Panc1 (cell line): ENCODE data around the gene SSBP3. TPM values are rescaled to one million over a fixed set of nuclear protein-coding genes. Genes with fewer than 3 reads are reported as not detected.

Experiments used
- ATAC-seq: fragments of 200-7000 bp; cut with Tn5 transposase; 2 replicates; pipeline ENCODE4 v1.9.1; 2020; ENCODE audit warnings: mild to moderate bottlenecking, moderate library complexity
- BruUV-seq: library from RNA; stranded (reverse); fragments of 400-500 nt; replicated peaks from 2 replicates; lab custom pipeline; 2021; lab: Mats Ljungman, UMichigan
- CTCF ChIA-PET: fragments of 300-600 bp; sonication (Branson Sonifier 250); formaldehyde crosslinking; loops from one replicate; lab custom pipeline; 2022; ENCODE audit warnings: antibody characterized with exemption; lab: Charles Lee
- POLR2A ChIA-PET: fragments of 300-600 bp; sonication (Branson Sonifier 250); formaldehyde crosslinking; loops from one replicate; lab custom pipeline; 2022; ENCODE audit warnings: antibody characterized with exemption; lab: Charles Lee
- DNase-seq: peaks from one replicate; pipeline ENCODE4 v3.0.0-alpha.2; 2010; ENCODE audit warnings: low read depth, low spot score
- H3K27ac ChIP-seq: 2 replicates; pipeline ENCODE4 v1.5.1; 2011; ENCODE audit warnings: mild to moderate bottlenecking, low read length, inconsistent platforms
- H3K27me3 ChIP-seq: fragments of 200-500 bp; sonication (Bioruptor generic); 2 replicates; pipeline ENCODE4 v1.6.0; 2014; ENCODE audit warnings: low read length, inconsistent platforms; ENCODE audit not compliant: control insufficient read depth, insufficient read depth
- H3K36me3 ChIP-seq: fragments of 200-500 bp; sonication (Bioruptor generic); 2 replicates; pipeline ENCODE4 v1.5.1; 2014; ENCODE audit warnings: inconsistent platforms, mild to moderate bottlenecking, low read length, moderate library complexity; ENCODE audit not compliant: control insufficient read depth, insufficient read depth
- H3K4me1 ChIP-seq: 2 replicates; pipeline ENCODE4 v1.5.1; 2011; ENCODE audit warnings: inconsistent platforms, mild to moderate bottlenecking, low read length, moderate library complexity; ENCODE audit not compliant: control insufficient read depth, insufficient read depth
- H3K4me3 ChIP-seq, 2 experiments: 2 replicates each; pipeline ENCODE4 v1.5.1; 2011 to 2012; ENCODE audit warnings: low read depth in 2 of 2, low read length in 2 of 2, mild to moderate bottlenecking in 2 of 2, inconsistent platforms in 1 of 2, moderate library complexity in 1 of 2
- H3K9me3 ChIP-seq: fragments of 200-500 bp; sonication (Bioruptor generic); 2 replicates; pipeline ENCODE4 v1.5.1; 2014; ENCODE audit warnings: low read depth, mild to moderate bottlenecking, inconsistent platforms, low read length, moderate library complexity; ENCODE audit not compliant: control insufficient read depth, insufficient read depth
- CTCF ChIP-seq: fragments of 450-650 bp; IDR thresholded peaks from 2 replicates; pipeline ENCODE4 v1.5.1; 2017; ENCODE audit warnings: mild to moderate bottlenecking
- POLR2AphosphoS5 ChIP-seq: IDR thresholded peaks from 2 replicates; pipeline ENCODE4 v1.6.1; 2012; ENCODE audit warnings: mild to moderate bottlenecking, low read depth, low read length, moderate library complexity
- REST ChIP-seq, 2 experiments: IDR thresholded peaks; 2 replicates each; pipeline ENCODE4 v1.6.1; 2011 to 2012; ENCODE audit warnings: low read depth in 2 of 2, control low read depth in 1 of 2, low read length in 1 of 2, mild to moderate bottlenecking in 1 of 2, moderate library complexity in 1 of 2; ENCODE audit not compliant: insufficient read depth in 1 of 2
- SIN3A ChIP-seq: IDR thresholded peaks from 2 replicates; pipeline ENCODE4 v1.6.1; 2012; ENCODE audit warnings: low read depth, mild to moderate bottlenecking, low read length, moderate library complexity, borderline replicate concordance; ENCODE audit not compliant: insufficient read depth
- TCF7L2 ChIP-seq: IDR thresholded peaks from 2 replicates; pipeline ENCODE4 v1.6.1; 2011; ENCODE audit warnings: mild to moderate bottlenecking, low read depth, low read length, inconsistent platforms
- in situ Hi-C: cut with HindIII; loops from 2 replicates; pipeline ENCODE4 v1.10.0; 2016; ENCODE audit warnings: low sequenced_read_pairs, low pct_unique_long_range_greater_than_20kb
- intact Hi-C: fragments of 100-400 bp; cut with micrococcal nuclease; formaldehyde crosslinking; loops from one replicate; pipeline ENCODE4 v1.10.0; 2022; ENCODE audit not compliant: unreplicated experiment
- total RNA-seq: library from RNA; stranded (reverse); gene quantifications from one replicate; pipeline ENCODE4 v1.2.1, GENCODE V29; 2021; ENCODE audit not compliant: unreplicated experiment

SSBP3 gene
- total RNA-seq, 1 experiment from 2014 or later, result 22.5 TPM

- TF ChIP-seq TCF7L2 (no peak), SIN3A (no peak), POLR2AphosphoS5 (no peak), CTCF (no peak), REST (IDR thresholded peaks at IDR 0.05; ENCODE audit: insufficient read depth in 1 of 2, low read depth in 2 of 2, low read length in 1 of 2) (no peak)
- no peak for ATAC-seq
- BruUV-seq, result no TSS peak
- Histone ChIP-seq H3K27me3 (no peaks in the 10 kb centered on the region), H3K4me1 (no peaks in the 10 kb centered on the region), H3K4me3 (no peak overlapping the region), H3K9me3 (no peaks in the 10 kb centered on the region), H3K27ac (no peak overlapping the region), H3K36me3 (peaks cover 6% of the 10 kb centered on the region)
- ChIA-PET CTCF (interaction anchor here (0.6 kb wide), 2 partner anchors 36 to 268 kb away, joined by 3 read pairs; no protein-coding TSS in a partner anchor), POLR2A (interaction anchor here (0.7 kb wide), 1 partner anchor 16 kb away, joined by 3 read pairs; no protein-coding TSS in a partner anchor)
- in situ Hi-C loops (no loop called here), intact Hi-C loops (no loop called here)
- no peak for DNase-seq
Observed at GRCh38 chr1:54219688-54220003, 186.5 kb downstream of the SSBP3 start.

- Histone ChIP-seq H3K36me3 (peaks cover 6% of the 10 kb centered on the region), H3K27ac (no peak overlapping the region), H3K4me1 (no peaks in the 10 kb centered on the region), H3K27me3 (no peaks in the 10 kb centered on the region), H3K4me3 (no peak overlapping the region), H3K9me3 (no peaks in the 10 kb centered on the region)
- no peak for TF ChIP-seq CTCF
- TF ChIP-seq TCF7L2, result no peak
- no peak for TF ChIP-seq REST (IDR thresholded peaks at IDR 0.05; ENCODE audit: insufficient read depth in 1 of 2, low read depth in 2 of 2, low read length in 1 of 2)
- no peak for TF ChIP-seq SIN3A
- no peak for TF ChIP-seq POLR2AphosphoS5
- CTCF ChIA-PET, result interaction anchor here (0.6 kb wide), 1 partner anchor 269 kb away, joined by 3 read pairs; no protein-coding TSS in a partner anchor
- intact Hi-C loops (no loop called here), in situ Hi-C loops (no loop called here)
- ATAC-seq (no peak), DNase-seq (no peak)
- POLR2A ChIA-PET, result interaction anchor here (0.5 kb wide), 1 partner anchor 13 kb away, joined by 8 read pairs; no protein-coding TSS in a partner anchor
- no TSS peak for BruUV-seq
Observed at GRCh38 chr1:54218883-54219687, 187.1 kb downstream of the SSBP3 start.
